HG03066 (cell line): ENCODE measurements around the gene FCN1.

Experiments
- ATAC-seq: cut with Tn5 transposase; IDR thresholded peaks from one replicate; pipeline ENCODE4 v1.9.1; 2021; ENCODE audit warnings: low read depth; ENCODE audit not compliant: unreplicated experiment

Gene FCN1

GRCh38 chr9:134951994-134952393 lies 34.3 kb upstream of the FCN1 start:
- ATAC-seq = no peak

DNA sequence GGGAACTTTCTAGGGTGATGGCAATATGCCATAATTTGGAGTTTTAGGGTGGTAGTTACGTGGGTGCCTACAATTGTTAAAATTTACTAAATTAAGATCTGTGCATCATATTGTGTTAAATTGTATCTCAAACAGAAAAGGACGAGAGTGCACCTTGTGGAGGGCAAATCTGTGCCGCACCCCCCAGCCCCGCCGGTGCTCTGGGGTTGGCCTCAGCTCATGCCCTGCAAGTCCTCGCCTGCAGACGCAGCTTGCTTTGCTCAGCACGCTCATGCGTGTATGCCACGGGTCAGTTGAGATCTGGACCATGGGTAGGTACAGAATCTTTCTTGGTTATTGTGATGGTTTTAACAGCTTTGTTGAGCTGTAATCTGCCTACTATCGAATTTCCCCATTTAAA lies 33.7 kb upstream of the FCN1 start:
- no peak for ATAC-seq

DNA sequence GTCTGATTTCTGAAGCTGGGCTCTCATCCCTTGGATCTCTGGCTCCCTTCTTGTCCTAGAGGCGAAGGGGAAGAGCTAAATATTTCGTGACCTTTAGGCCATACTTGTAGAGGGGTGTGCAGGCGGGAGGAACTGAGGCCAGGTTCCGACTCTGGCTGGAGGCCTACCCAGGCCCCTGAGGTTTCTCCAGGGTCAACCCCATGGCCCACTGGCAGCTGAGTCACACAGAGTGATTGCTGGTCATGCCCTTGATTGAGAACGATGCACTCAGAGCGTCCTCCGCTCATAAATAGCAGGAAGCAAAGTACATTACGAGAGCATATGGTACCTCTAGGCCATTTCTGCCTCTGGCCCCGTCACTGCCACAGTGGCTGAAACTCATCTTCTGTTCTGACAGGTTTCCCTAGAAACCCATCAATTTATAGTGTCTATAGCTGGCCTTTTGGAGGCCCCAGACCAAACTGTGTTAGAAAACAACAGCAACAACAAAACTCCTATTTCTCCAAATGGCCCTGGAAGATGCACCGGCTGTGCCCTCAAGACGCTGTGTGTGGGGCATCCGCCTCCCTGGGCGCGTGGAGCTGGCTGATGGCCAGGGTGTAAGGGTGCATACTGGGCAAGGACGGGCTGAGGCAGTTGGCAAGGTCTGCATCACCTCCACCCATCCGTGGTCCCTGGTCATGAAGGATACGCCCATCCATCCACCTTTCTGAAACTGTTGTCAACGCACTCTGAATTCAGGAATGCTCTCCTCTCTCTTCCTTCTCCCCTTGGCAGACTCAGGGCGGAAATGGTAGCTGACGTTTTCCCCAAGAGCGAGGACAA lies 32.9 kb upstream of the FCN1 start:
- ATAC-seq = no peak

- ATAC-seq = no peak
Measured at GRCh38 chr9:134949681-134950385, 32.1 kb upstream of the FCN1 start.

DNA sequence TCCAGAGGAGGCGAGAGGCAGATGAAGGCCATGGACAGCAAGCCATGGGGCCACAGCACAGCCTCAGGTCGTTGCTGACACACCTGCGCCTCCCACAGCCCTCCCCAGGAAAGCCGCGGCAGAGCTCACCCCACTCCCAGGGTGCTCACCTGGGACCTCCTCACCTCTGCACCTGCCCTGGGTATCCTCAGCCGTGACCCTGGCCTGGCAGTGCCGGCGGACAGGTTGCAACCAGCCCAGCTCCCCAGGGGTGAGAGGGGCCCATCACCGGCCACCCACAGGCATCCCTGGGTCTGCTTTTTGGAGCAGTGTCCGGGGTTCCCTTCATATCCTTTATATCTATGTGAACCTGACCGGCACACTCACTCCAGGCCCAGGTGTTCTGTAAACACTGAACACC lies 30.4 kb upstream of the FCN1 start:
- no peak for ATAC-seq

GRCh38 chr9:134947265-134947955 lies 29.7 kb upstream of the FCN1 start:
- ATAC-seq = no peak

GRCh38 chr9:134946663-134947062 lies 29.0 kb upstream of the FCN1 start:
- no peak for ATAC-seq

GRCh38 chr9:134945509-134946275 lies 28.0 kb upstream of the FCN1 start:
- ATAC-seq = no peak

- ATAC-seq = no peak
Measured at GRCh38 chr9:134944916-134945315, 27.2 kb upstream of the FCN1 start.

DNA sequence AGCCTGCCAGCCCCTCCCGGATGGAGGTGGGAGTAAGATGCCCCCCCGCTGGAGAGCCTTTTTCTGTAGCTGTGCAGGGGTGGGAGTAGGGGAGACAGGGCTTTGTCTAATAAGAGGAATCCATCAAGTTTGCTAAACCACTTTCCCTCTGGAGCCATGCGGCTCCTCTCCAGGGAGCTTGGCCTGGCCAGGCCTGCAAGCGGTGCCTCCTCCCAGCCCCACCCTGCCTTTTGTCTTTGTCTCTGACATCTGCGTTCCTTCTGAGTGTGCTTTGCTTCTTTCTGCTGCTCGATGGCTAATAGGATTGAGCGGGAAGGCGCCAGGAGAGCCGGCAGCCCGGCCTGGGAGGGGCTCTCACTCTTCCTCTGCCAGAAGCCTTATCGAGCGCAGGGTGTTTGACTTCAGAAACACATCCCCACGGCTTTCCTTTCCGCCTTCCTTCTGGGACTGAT lies 26.7 kb upstream of the FCN1 start:
- ATAC-seq = no peak

DNA sequence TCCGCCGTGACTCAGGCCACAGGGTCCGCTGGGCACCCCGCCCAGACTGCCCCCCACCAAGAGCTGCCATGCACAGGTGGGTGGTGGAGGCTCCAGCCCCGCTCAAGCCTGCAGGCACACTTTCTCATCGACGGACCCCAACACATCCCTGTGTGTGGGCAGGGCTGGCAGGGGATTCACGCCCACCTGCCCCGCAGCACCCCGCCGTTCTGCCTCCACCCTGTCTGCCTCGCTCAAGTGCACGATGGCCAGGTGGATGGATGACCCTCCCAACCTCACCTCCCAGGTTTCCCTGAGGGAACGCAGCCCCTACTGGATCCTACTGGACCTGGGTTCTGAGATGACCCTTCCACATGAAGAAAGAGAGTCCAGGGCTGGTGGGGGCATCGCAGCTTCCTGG lies 26.1 kb upstream of the FCN1 start:
- no peak for ATAC-seq

DNA sequence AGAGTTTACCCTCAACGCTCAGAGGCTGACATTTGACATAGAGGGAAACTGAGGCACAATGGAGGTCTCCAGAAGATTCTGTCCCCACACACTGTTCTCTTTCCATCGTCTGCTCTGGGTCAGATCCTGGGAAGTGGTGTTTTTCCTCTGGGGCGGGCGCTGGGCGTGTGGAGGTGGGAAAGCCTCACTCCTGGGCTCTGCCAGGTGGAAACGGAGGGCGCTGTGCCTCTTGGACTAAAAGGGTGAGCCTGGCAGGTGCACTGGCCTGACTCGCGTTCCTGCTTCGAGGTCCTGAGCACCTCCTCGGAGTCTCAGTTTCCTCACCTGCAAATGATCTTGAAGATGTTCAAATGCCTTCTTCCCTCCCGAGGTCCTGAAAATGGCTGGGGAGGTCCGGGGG lies 25.7 kb upstream of the FCN1 start:
- no peak for ATAC-seq

- no peak for ATAC-seq
Measured at GRCh38 chr9:134942788-134943184, 25.1 kb upstream of the FCN1 start.

DNA sequence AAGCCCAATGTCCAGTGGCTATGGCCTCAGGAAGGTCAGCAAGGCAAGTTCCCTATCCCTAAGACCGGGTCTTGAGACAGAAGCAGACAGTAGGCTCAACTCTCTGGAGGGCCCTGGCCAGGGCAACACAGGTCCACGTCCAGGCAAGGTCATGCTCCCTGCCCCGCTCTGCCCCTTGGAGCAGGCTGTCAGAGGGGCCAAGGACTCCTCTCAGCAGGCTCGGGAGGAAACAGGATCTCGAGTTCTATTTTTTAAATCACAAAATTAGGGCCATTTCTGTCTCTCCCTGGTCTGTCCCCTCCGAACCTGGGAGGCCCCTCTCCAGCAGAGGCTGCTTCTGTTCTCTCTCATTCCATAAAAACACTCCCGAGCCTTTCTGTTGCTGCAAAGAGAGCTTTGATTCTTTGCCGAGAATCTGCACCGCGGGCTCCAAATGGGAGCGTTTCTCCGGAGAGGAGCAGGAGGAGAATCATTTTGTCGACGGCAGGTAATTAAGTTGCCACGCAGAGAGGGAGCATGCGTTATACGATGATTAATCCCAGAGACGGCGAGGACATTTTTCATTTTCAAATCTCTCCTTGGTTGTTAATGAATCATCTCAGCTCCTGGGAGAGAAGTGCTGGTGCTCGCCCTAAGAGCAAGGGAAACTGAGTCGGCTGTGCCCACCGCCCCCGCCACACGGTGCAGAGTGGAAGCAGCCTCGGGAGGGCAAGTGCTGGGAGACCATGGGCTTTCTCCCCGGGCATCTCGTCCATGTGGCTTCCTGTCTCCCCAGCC lies 24.5 kb upstream of the FCN1 start:
- no peak for ATAC-seq

GRCh38 chr9:134940236-134941208 lies 22.8 kb upstream of the FCN1 start:
- no peak for ATAC-seq

DNA sequence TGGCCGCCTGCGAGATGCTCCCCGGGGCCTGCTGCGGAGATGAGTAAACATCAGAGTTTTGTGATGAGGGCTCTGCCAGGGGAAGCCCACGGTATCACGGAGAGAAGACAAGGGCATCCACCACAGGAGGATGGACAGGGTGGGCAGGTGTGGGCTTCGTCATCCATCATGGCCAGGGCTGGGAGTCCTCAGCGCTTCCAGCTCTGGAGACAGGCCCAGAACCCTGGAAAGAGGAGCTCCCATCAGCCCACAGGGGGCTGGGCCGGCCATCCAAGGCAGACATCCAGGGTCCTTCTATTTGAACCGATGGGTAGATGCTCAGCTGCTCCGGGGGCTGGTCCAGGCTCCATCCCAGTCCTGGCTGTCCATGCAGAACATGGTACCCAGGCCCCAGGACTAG lies 22.1 kb upstream of the FCN1 start:
- ATAC-seq = no peak

DNA sequence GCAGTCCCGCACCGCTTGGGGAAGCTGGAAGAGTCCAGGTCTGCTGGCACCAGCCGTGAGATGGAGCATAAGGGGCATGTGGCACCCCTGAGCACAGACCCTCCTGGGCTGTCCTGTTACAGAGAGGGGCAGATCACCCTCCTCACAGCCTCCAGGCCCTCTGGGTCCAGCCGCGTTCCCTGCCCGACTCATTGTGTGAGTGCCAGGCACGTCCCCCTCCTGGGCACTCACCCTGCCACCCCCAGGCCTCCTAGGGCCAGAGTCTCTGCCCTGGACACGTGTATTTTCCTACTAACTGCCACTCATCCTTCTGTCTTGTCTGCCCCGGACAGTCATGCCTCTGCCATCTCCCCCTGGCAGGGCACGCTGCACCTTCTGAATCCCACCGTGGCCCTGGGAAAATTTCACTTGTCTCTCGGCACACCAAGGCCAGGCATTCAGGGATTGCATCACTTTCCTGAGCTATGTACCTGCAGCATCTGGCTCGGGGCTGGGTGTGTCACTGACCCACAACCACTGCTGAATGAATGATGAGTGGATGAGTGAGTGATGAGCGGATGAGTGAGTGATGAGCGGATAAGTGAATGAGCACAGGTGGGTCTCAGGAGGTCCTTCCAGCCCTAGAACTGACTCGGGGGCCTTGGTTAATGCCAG lies 21.5 kb upstream of the FCN1 start:
- no peak for ATAC-seq

- no peak for ATAC-seq
Measured at GRCh38 chr9:134938346-134939079, 20.8 kb upstream of the FCN1 start.
